Ectodermal cell (in vitro differentiated cells): ENCODE results near the gene CTAG1B.
"Not testable (repeated sequence)": the region's sequence is repeated elsewhere in the genome, so short reads cannot be mapped to it uniquely, and the experiment has no call there.

Source experiments
- H3K27ac ChIP-seq: 2 replicates; pipeline ENCODE4 v1.7.0; 2013; ENCODE audit warnings: mild to moderate bottlenecking, low read depth, low read length; ENCODE audit not compliant: insufficient read depth, poor library complexity, severe bottlenecking
- H3K27me3 ChIP-seq: 2 replicates; pipeline ENCODE4 v1.7.0; 2013; ENCODE audit warnings: mild to moderate bottlenecking, low read length; ENCODE audit not compliant: insufficient read depth, control insufficient read depth, poor library complexity, severe bottlenecking
- H3K36me3 ChIP-seq: one replicate; pipeline ENCODE4 v1.7.0; 2013; ENCODE audit warnings: low read length; ENCODE audit not compliant: control insufficient read depth, insufficient read depth
- H3K4me1 ChIP-seq: one replicate; pipeline ENCODE4 v1.7.0; 2013; ENCODE audit warnings: low read length; ENCODE audit not compliant: control insufficient read depth, insufficient read depth
- H3K4me3 ChIP-seq: 2 replicates; pipeline ENCODE4 v1.7.0; 2013; ENCODE audit warnings: low read depth, low read length, control low read depth; ENCODE audit not compliant: insufficient read depth
- H3K9me3 ChIP-seq: 2 replicates; pipeline ENCODE4 v1.7.0; 2013; ENCODE audit warnings: mild to moderate bottlenecking, low read length, moderate library complexity; ENCODE audit not compliant: control insufficient read depth
- WGBS, 2 experiments: methylation state at CpG; one replicate each; pipeline ENCODE4 v1.1.7; 2013; ENCODE audit warnings: missing lambda C conversion rate in 2 of 2; 5-methylcytosine and 5-hydroxymethylcytosine counted together

The CTAG1B gene

DNA sequence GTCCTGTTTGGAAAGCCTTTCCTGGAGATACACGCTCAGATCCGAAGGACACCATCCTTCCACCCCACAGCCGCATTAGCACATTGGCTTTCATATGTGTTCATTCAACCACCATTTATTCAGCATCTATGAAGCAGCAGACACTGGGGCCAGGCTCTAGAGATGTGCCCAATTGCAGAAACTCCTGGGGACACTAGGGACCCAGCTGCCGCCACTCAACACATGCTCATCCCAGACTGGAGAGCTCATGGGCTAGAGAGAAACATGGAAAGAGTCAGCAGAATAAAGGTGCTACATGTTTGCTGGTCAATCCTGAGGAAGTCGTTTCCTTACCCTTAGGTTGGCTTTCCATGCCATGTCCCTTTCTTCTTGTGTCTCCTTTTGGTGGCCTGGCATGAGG, 26.6 kb downstream of the CTAG1B start:
- 93 to 97% methylated on average over 5 of the region's 5 CpGs for WGBS, 2 experiments
- Histone ChIP-seq H3K9me3 (no peaks in the 10 kb centered on the region), H3K4me1 (no peaks in the 10 kb centered on the region), H3K27me3 (no peaks in the 10 kb centered on the region), H3K27ac (no peak overlapping the region), H3K4me3 (no peak overlapping the region), H3K36me3 (no peaks in the 10 kb centered on the region)

- not testable (repeated sequence) for H3K27me3 ChIP-seq, H3K4me1 ChIP-seq, H3K4me3 ChIP-seq, H3K27ac ChIP-seq, H3K36me3 ChIP-seq, H3K9me3 ChIP-seq
- WGBS, 2 experiments, result no CpG with 5 or more reads among the region's 13 CpGs
Measured at GRCh38 chrX:154590415-154590814, 28.7 kb downstream of the CTAG1B start.

DNA sequence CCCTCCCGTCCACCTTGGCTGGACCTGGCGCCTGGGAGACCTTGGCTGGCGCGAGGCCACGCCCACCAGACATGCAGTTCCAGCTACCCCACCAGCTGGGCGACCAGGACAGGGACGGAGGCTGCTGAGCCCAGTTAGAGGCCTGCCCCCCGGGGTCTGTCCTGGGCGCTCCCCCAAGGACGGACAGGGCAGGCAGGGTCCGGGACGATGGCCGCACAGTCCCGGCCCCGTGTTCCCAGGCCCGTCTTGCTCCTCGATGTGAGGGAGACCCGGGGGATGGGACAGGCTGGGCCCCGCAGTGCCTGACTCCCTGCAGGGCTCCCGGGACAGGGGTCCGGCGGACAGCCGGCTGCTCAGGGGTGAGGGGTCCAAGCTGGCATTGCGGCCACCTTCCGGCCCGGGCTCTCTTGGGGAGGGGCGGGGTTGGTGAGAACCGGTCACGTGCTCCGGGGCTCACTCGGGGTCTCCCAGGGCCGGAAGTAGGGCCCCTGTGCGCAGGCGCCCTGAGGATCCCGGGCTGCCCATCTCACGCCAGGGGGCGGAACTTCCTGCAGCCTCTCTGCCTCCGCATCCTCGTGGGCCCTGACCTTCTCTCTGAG, 34.4 kb downstream of the CTAG1B start, which contains the start of gene CTAG1A:
TSS of gene CTAG1A (plus strand) at position 549 of the 599 bp plus-strand sequence. CDS start 74 bp downstream, outside the sequence.
- not testable (repeated sequence) for H3K4me3 ChIP-seq, H3K9me3 ChIP-seq, H3K27me3 ChIP-seq, H3K36me3 ChIP-seq, H3K4me1 ChIP-seq, H3K27ac ChIP-seq
- no CpG with 5 or more reads among the region's 39 CpGs for WGBS, 2 experiments

DNA sequence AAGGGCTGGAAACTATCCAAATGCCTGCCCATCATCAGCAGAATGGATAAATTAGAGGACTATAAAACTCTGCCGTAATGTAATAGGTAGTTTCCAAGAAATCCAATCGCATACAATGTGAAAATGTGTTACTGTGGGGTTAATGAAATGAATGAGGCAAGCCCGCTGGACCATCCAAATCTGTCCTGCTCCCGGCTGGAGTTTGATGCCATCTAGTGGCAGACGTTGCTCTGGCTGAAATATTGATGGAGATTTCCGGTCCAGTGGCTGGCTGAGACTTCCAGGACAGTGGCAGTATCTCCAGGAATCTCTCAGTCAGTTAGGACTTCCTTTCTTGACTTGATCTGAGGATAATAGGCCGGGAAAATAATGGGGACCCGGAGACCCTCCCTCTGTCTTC, 36.1 kb downstream of the CTAG1B start:
- no CpG with 5 or more reads among the region's 8 CpGs for WGBS, 2 experiments
- H3K27ac ChIP-seq, H3K4me1 ChIP-seq, H3K36me3 ChIP-seq, H3K27me3 ChIP-seq, H3K9me3 ChIP-seq, H3K4me3 ChIP-seq: not testable (repeated sequence)

GRCh38 chrX:154575076-154575475, 44.0 kb downstream of the CTAG1B start:
- not testable (repeated sequence) for H3K4me3 ChIP-seq, H3K4me1 ChIP-seq, H3K27ac ChIP-seq, H3K27me3 ChIP-seq, H3K9me3 ChIP-seq, H3K36me3 ChIP-seq
- WGBS, 2 experiments, result no CpG with 5 or more reads among the region's 5 CpGs

- not testable (repeated sequence) for H3K4me3 ChIP-seq, H3K36me3 ChIP-seq, H3K27ac ChIP-seq, H3K27me3 ChIP-seq, H3K9me3 ChIP-seq, H3K4me1 ChIP-seq
- WGBS, 2 experiments, result no CpG with 5 or more reads among the region's 10 CpGs
Measured at GRCh38 chrX:154573061-154573460, 46.0 kb downstream of the CTAG1B start.

DNA sequence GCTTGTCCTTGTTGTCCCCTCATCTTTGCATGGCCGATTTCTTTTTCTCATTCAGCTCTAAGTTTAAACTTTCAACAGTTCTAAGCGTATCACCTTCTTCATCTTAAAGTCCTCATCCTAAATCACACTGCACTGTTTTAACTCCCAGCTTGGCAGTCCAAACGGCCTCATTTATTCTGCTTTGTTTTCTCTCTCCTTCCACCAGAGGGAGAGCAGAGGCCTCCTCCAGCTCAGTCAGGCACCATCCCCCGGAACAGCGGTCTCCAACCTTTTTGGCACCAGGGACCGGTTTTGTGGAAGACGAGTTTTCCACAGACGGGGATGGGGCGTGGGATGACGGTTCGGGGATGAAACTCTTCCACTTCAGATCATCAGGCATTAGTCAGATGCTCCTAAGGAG, 48.7 kb downstream of the CTAG1B start:
- not testable (repeated sequence) for H3K9me3 ChIP-seq, H3K27ac ChIP-seq, H3K4me1 ChIP-seq, H3K4me3 ChIP-seq, H3K27me3 ChIP-seq, H3K36me3 ChIP-seq
- WGBS, 2 experiments, result no CpG with 5 or more reads among the region's 11 CpGs
